HG03045 (cell line): ENCODE measurements around the gene DRAP1.
"Not testable (repeated sequence)": the region's sequence is repeated elsewhere in the genome, so short reads cannot be mapped to it uniquely, and the experiment has no call there.

Source experiments
- ATAC-seq: cut with Tn5 transposase; IDR thresholded peaks from one replicate; pipeline ENCODE4 v1.9.1; 2021; ENCODE audit warnings: mild to moderate bottlenecking, moderate library complexity; ENCODE audit not compliant: unreplicated experiment

The DRAP1 gene

GRCh38 chr11:65886826-65887722, 32.2 kb upstream of the DRAP1 start:
- ATAC-seq, result no peak

GRCh38 chr11:65887723-65888162, 31.5 kb upstream of the DRAP1 start:
- ATAC-seq, result no peak

GRCh38 chr11:65888163-65888814, 30.9 kb upstream of the DRAP1 start, which contains the start of gene FIBP:
FIBP (minus strand) TSS chr11:65888471; CDS start chr11:65888418, 53 bp downstream.
- peak; percentile 48 for ATAC-seq

- ATAC-seq, result peak; percentile 57
These were observed 28.7 kb upstream of the DRAP1 start, which contains the start of gene CCDC85B for GRCh38 chr11:65890324-65891218. CCDC85B (plus strand) TSS chr11:65890673; CDS start chr11:65890784, 111 bp downstream.

GRCh38 chr11:65891219-65892136, 27.7 kb upstream of the DRAP1 start:
- ATAC-seq, result peak; percentile 1

- ATAC-seq, result not testable (repeated sequence)
These were observed 27.1 kb upstream of the DRAP1 start for GRCh38 chr11:65892137-65892540.

- ATAC-seq, result no peak
These were observed 26.4 kb upstream of the DRAP1 start for GRCh38 chr11:65892661-65893317.

GRCh38 chr11:65894034-65894591, 25.1 kb upstream of the DRAP1 start:
- no peak for ATAC-seq

- no peak for ATAC-seq
These were observed 23.7 kb upstream of the DRAP1 start for GRCh38 chr11:65895482-65895981.

GRCh38 chr11:65896034-65896999, 22.9 kb upstream of the DRAP1 start:
- no peak for ATAC-seq

GRCh38 chr11:65897020-65897471, 22.2 kb upstream of the DRAP1 start:
- no peak for ATAC-seq

- no peak for ATAC-seq
These were observed 20.4 kb upstream of the DRAP1 start for GRCh38 chr11:65898656-65899355.

- no peak for ATAC-seq
These were observed 19.7 kb upstream of the DRAP1 start for GRCh38 chr11:65899356-65900124.

GRCh38 chr11:65900125-65900898, 18.9 kb upstream of the DRAP1 start, which contains the start of gene FOSL1:
FOSL1 (minus strand) TSS chr11:65900388; CDS start chr11:65900339, 49 bp downstream.
- ATAC-seq, result peak; percentile 80

GRCh38 chr11:65900899-65901180, 18.4 kb upstream of the DRAP1 start:
- ATAC-seq, result no peak
